ENCODE data around the gene ZBTB40.
A peak's percentile ranks its signal among the peaks of the same experiment; 100 is the strongest.

Gene ZBTB40

DNA sequence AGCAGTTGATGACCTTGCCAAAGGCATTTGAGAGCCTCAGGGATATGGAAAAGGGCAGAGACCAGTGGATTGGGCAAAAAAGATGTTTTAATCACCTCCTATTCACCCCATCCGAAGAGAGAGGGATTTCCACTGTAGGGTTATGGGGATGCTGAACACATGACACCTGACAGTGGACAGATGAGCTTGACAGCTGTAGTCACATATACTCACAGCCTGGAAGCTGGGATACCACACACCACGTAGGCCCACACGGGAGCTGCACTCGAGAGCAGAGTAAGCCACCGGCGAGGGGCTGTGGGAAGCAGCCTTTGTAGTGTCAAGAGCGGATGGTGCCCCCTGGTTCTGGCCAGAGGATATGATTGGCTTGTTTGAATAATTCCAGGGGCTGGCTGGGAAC is 20.0 kb downstream of the ZBTB40 start:
- no peak for DNase-seq (ENCODE audit: low spot score)

DNA sequence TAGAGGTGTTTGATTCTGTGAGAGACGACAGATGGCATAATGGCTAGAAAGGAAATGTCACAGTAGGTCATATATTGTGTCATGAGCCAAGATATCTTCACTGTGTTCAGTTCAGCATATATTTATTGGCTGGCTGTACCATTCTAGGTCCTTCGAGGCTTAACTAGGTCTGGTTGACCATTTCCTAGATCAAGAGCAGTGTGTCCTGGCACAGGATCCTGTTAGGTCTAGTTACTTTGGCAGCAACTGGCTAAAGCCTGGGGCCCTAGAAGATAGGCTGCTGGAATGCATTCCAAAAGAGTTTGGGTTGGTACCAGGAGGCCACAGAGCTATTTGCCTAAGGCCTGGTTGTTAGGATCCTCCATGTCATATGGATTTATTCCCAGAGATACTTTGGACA is 20.9 kb downstream of the ZBTB40 start:
- DNase-seq (ENCODE audit: low spot score), result no peak

DNA sequence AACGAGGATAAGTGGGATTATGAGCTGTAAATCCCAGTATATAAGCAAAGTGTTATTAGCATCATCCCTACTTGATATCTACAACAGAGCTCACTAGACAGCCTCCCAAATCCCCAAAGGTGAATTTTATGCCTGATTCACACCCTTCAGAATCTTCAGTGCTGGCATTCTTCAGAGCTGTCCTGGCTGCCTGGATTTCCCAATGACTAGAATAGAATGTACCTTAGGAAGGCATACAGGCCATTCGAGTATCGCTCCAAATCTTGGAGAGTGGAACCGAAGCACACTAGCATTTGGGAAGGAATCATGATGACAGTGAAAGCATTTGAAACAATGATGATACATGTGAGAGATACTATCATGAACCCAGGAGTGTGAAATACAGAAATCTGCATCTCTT is 22.3 kb downstream of the ZBTB40 start:
- no peak for DNase-seq (ENCODE audit: low spot score)

DNA sequence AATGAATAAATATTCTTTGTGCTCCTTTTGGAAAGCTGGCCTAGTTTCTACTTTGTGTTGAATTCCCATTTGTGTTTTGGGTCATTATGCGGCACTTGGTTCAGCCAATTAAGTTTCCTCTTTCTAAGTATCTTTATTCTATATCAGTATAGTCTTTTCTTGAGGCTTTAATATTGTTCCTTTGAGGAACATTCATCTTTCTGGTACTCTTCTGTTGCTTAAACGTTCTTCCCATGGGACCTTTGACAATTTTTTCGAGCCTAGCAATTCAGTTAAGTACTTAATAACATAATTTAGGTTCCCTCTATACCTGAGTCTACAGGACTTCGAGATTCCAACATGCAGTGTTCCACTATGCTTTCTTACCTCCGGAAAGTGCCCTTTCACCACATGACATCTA is 24.9 kb downstream of the ZBTB40 start:
- DNase-seq (ENCODE audit: low spot score), result no peak

DNA sequence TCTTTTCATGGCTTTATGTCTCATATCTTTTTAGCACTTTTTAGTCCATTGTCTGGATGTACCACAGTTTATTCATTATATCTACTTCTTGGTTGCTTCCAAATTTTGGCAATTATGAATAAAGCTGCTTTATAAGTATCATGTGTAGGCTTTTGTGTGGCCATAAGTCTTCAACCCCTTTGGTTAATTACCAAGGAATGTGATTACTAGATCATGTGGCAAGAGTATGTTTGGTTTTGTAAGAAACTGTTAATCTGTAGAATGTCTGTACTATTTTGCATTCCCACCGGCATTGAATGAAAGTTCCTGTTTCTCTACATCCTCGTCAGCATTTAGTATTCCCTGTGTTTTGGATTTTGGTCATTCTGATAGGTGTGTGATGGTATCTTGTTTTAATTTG is 31.5 kb downstream of the ZBTB40 start:
- no peak for DNase-seq (ENCODE audit: low spot score)

DNA sequence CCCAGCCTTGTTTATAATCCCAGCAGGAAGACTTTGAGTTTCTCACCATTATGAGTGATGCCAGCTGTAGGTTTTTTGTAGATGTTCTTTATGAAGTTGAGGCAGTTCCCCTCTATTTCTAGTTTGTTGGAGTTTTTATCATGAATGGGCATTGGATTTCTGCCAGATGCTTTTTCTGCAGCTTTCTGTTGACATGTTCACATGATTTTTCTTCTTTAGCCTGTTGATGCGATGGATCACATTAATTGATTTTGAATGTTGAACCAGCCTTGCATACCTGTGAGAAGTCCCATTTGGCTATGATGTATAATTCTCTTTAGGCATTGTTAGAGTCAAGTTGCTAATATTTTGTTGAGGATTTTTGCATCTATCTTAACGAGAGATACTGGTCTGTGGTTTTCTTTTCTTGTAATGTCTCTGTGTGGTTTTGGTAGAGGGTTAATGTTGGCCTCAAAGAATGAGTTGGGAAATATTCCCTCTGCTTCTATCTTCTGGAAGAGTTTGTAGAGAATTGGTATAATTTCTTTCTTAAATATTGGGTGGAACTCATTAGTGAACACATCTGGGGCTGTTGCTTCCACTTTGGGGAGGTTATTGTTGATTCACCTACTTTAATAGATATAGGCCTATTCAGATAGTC is 33.2 kb downstream of the ZBTB40 start:
- no peak for DNase-seq (ENCODE audit: low spot score)

DNA sequence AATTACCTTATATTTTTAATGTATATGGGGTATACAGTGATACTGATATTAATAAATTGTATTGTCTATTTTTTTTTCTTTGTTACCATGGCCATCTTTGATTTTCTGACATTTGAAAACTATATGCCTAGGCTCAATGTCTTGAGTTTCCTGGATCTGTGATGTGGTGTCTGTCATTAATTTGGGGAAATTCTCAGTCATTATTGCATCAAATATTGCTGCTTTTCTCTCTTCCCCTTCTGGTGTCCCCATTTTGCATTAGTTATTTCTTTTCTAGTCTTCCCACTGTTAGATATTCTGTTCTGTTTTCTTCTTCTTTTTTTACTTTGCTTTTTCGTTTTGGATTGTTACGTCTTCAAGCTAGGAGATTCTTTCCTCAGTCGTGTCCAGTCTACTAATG is 33.8 kb downstream of the ZBTB40 start:
- DNase-seq (ENCODE audit: low spot score), result no peak

DNA sequence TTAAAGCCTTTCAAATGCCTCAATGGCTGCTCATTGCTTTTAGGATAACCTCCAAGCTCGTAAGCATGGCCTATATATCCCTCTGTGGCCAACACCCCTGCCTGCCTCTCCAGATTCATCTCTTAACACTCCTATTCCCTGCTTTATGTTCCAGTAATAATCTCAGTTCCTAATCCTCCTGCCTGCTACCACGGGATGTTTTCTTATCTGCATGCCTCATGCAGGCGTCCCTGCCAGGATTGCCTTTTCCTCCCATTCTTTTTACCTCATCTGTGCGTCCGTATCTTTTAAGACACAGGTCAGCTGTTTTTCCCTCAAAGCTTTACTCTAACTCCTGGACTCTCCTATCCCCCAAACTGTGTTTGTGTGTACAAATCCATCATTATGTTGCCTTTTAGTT is 36.1 kb downstream of the ZBTB40 start:
- DNase-seq (ENCODE audit: low spot score), result no peak

DNA sequence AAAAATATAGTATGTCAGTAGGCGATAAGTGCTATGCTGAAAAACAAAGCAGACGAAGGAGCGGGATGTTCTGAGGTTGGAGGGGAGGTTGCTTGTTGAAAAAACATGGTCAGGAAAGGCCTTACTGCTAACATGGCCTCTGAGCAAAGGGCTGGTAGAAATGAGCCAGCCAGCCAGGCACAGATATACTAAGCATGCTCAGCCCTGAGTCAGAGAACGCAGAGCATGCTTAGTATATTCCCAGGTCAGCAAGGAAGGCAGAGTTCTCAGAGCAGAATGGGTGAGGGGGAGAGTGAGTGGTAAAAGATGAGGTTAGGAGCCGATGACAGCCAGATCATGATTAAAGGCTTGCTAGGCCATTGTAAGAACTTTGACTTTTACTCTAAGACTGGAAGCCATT is 36.7 kb downstream of the ZBTB40 start:
- DNase-seq (ENCODE audit: low spot score), result no peak

DNA sequence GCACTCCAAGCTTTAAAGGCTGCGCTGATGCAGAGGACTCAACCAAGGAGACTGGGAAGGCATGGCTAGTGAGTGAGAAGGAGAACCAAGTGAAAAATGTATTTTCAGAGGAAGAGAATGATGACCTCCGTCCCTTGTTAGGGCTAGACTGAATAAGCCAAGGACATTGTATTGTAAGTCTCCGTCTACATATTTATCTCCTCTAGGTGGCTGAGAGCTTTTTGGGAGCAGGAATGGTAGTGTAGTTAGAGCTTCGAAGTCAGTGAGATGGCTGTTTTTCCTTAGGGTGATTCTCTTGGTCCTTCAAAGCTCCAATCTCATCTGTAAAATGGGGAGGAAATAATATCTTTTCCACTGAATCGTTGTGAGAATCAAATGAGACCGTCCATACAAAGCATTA is 37.6 kb downstream of the ZBTB40 start:
- no peak for DNase-seq (ENCODE audit: low spot score)

DNA sequence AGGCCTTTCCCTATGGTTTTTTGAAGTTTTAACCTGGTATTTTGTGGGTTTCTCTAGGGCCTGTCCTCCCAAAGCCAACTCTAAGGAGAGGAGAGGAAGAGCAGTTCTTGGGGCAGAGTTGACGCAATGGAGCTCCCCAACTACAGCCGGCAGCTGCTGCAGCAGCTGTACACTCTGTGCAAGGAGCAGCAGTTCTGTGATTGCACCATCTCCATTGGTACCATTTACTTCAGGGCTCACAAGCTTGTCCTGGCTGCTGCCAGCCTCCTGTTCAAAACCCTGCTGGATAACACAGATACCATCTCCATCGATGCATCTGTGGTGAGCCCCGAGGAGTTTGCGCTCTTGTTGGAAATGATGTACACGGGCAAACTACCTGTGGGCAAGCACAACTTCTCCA is 38.2 kb downstream of the ZBTB40 start:
- DNase-seq (ENCODE audit: low spot score), result no peak

DNA sequence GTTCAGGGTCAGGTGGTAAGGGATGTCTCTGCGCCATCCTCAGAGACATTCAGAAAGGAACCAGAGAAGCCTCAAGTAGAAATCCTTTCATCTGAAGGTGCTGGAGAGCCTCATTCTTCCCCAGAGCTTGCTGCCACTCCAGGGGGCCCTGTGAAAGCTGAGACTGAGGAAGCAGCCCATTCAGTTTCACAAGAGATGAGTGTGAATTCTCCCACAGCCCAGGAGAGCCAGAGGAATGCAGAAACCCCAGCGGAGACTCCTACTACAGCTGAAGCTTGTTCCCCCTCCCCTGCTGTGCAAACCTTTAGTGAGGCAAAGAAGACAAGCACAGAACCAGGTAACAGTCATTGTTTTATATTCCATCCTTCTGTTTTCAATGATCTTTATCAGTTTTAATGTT is 38.7 kb downstream of the ZBTB40 start:
- DNase-seq (ENCODE audit: low spot score), result no peak

DNA sequence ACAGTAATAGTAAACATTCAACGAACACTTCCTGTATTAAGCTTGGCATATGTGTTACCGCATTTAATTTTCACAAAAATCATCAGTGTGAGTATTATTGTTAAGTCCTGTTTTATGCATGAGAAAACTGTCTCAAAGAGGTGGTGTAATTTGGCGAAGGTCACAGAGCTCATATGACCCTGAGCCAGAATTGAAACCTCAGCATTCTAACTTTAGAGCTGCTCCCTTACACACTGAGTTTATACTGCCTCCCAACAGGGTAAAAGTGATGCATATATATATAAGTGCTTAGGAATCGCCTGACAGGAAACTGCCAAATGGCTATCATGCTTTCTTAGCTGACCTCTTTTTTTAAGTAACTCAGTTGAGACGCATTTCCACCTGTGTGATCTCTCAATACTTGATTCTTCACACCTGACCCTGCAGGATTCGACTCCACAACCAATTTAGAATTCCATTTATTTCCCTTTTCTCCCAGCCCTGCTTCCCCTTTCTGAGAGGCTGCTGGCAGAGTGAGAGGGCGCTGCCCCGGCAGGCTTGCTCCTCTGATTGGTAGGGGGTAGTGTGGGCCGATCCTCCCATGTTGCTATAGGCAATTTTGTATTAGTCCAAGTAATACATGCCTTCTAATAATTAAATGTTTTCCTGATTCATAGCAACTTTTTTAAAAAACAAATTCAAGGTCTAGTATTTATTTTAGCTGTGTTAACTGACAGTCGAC is 40.5 kb downstream of the ZBTB40 start:
- DNase-seq (ENCODE audit: low spot score), result no peak

DNA sequence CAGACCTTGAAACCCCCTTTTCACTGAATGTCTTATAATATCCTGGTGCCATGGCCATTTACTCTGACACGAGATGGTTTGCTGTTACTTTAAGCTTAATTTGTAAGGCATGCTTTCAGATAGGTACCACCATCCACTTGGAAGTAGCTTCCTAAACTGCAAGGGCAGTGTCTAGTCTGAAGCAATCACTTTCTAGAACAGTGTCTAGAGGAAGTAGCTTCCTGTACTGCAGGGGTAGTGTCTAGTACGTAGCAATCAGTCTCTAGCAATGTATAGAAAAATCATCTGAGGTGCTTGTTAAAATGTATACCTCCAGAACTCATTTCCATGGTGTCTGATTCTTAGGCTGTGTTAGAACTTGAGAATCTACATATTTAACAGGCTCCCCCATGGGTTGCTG is 42.5 kb downstream of the ZBTB40 start:
- no peak for DNase-seq (ENCODE audit: low spot score)

DNA sequence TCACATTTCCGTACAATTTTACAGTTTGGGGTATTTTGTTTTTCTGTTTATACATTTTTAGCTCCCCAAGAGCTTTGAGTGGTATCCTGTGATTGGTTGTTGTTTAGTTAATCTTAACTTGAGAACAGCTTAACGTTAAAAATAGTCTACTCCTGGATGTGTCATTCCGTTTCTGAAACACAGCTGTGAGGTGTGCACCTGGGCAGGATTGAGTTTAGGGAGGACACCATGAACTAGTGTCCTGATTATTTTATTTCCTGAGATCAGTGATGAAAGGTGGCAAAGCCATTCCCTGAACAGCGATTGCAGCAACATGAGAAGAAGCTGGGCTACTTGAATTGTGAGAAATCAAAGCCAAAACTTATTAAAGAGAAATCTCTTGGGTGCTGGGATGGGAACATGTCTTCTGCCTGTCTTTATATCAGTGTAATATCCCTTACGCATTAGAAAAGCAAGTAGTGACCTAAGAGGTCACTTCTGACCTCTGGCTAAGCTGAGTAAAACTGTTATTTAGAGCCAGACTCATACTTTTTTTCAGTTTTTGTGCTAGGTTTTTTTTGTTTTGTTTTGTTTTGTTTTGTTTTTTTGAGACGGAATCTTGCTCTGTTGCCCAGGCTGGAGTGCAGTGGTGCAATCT is 43.4 kb downstream of the ZBTB40 start:
- DNase-seq (ENCODE audit: low spot score), result no peak

DNA sequence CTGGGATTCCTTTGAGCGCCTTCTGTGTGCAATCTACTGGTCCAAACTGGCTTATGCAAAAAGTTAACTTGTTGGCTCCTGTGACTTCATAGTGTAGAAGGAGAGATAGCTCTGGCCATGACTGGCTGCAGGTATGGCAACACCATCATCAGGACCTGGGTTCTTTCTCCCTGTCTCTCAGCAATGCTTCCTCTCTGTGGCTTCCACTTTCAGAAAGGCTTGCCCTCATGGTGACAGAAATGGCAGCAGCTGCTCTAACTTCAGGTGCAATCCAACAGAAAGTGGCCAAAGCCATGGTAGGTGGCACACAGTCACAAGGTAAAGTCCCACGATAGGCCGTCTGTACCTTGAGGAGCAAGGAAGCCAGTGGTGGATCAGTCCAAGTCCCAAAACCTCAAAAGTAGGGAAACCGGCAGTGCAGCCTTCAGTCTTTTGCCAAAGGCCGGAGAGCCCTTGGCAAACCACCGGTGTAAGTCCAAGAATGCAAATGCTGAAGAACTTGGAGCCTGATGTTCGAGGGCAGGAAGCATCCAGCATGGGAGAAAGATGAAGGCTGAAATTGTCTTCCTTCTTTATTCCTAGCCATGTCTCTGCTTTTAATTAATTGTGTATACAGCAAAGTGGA is 45.0 kb downstream of the ZBTB40 start:
- no peak for DNase-seq (ENCODE audit: low spot score)

DNA sequence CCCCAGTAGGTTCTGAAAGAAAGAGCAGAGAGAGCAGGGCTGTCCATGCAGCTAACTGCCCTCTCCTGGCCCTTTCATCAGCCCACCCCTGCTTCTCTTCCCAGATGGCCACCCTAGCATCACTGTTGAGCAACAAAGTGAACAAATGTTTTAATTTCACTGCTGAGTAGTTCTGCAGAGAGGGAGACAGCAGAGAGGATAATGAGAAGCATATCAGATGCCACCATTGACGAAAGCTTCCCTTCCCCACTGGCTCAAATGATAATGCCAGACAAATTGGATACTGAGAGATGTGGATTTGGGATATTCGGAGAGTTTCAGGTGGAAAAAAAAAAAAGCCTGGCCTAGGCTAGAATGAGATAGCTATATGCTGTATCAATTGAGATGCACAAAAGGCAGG is 46.8 kb downstream of the ZBTB40 start:
- DNase-seq (ENCODE audit: low spot score), result no peak

DNA sequence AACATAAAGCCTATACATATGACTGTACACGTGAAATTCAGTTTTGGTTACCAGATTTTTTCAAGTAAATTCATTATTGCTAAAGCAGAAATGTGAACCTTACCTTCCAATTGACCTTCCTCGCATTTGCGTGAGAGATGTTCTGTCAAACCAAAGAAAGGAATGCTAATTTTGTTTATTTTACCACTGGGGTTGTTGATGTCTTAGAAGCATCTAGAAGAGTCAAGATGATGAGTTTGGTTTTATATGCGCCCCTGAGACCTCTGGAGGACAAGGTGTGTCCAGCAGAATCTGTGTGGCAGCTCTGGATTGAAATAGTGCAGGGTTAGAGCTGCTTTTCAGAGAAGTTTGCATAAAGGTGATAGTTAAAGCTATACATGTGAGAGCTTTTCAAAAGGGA is 48.4 kb downstream of the ZBTB40 start:
- DNase-seq (ENCODE audit: low spot score), result no peak

DNA sequence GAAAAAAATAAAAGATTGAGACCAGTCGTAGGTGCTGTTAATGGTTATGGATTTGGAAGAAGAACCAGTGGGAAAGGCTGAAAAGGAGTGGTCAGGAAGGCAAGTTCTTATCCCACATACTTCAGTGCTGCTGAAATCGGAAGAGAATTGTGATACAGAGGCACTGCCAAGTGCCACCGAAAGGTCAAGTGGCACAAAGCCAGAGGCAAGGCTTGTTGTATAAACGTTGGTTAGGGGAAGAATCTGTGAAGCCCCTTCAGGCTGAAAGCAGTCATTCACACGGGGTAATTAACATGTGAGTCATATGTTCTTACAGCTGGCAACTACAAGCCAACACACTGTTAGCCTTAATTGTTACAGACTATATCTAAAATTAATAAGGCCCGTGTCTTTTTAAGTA is 48.8 kb downstream of the ZBTB40 start:
- DNase-seq (ENCODE audit: low spot score), result peak; percentile 8

DNA sequence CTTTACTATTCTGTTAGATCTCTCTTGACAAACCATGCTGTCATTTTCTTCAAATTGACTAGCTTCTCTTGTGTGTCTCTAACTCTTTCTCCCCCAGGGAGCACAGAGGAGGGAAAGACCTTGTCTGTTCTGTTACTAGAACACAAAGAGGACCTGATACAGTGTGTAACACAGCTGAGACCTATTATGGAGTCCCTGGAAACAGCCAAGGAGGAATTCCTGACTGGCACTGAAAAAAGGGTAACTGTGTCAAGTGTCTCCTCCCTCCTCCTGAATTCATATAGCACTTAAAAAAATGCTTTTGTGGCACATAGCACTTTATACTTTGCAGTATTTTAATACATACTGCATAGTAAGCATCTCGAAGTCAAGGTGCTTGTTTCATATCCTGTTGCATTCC is 50.6 kb downstream of the ZBTB40 start:
- no peak for DNase-seq (ENCODE audit: low spot score)

DNA sequence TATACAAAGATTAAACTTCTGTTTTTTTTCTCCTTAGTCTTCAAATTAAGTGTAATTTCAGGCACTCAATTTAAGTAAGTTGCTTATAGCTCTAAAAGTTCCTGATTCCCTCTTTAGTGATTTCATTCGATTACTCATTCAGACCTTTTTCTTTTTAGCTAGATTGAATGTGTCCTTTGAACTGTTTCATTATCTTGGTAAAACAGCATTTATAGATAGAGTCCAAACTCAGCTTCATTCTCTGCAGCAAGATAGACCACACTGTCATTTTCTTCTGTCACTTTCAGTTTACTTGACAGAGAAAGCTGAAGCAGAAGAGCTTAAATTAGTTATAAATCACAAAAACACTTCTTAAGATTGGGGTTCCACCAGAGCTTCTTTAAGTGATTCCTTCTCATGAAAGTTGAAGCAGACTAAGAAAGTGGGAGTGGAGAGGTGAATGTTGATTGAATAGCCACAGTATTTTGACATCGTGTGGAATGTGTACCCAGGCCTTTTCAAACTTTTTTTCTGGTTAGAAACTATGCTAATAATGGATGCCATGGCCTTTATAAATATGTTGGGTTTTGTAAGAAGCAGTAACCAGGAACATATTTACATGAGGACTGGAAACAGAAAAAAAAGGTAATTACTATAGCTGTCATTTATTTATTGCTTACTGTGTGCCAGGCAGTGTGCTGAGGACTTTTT is 52.2 kb downstream of the ZBTB40 start:
- no peak for DNase-seq (ENCODE audit: low spot score)

DNA sequence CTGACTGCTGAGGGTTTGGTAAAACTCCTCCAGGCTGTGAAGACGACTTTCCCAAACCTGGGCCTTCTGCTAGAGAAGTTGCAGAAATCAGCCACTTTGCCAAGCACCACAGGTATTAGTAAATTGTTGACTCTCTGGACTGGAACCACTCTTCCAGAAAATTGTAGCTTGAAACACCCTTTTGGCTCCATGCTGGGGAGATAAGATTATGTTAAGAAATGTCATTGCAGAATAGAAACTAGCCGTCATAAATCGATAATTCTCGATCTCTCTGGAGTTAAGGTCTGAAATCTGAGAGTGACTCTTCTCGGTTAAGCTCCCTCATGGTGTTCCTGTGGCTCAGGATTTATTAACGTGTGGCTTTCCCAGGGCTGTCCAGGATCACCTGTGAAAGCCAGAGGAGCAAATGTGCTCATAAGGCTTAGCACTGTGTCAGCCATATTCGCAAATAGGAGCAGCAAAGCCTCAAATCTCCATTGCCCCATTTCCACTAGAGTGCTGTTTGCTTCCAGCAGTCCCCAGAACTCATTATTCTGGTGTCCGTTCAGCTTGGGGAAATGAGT is 54.6 kb downstream of the ZBTB40 start:
- no peak for DNase-seq (ENCODE audit: low spot score)
